LHCN-M2 (cell line): ENCODE measurements around the gene DOK5. TPM values are rescaled to one million over a fixed set of nuclear protein-coding genes. Genes with fewer than 3 reads are reported as not detected.

Source experiments
- DNase-seq: peaks from one replicate; pipeline ENCODE4 v3.0.0-alpha.2; 2012; ENCODE audit warnings: low read depth
- total RNA-seq: library from RNA; depleted of rRNA; stranded (reverse); fragments of >200 nt; gene quantifications from 2 replicates; pipeline ENCODE4 v1.2.3, GENCODE V29; 2014

DOK5 gene
- total RNA-seq, 1 experiment from 2014 or later: not detected

DNA sequence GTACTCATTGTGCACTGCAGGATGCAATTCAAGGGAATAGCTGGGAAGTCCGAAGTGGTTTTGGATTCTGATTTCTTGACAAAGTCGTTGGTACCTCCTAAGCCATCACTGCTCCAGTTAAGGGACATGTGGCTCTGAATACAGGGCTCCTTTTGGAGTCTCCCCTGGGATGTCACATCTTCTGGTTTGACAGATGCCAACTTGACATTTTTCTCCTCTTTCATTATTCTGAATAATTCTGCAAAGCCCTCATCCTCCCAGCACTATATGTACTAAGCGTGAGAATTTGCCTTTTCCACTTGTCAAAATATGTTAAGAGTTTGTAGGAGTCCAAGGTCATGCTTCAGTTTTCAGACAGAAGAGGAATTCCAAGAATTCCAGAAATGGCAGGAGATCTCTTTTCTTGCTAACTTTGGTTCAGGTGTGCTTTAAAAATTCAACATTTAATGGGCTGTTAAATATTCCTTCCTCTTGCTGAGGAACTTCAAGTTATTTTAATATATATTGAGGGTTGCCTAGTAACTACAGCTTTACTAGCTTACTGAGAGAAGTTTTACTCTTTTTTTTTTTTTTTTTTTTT, 38.7 kb downstream of the DOK5 start:
- no peak for DNase-seq

- DNase-seq: no peak
These were observed 40.6 kb downstream of the DOK5 start for GRCh38 chr20:54515793-54516628.

DNA sequence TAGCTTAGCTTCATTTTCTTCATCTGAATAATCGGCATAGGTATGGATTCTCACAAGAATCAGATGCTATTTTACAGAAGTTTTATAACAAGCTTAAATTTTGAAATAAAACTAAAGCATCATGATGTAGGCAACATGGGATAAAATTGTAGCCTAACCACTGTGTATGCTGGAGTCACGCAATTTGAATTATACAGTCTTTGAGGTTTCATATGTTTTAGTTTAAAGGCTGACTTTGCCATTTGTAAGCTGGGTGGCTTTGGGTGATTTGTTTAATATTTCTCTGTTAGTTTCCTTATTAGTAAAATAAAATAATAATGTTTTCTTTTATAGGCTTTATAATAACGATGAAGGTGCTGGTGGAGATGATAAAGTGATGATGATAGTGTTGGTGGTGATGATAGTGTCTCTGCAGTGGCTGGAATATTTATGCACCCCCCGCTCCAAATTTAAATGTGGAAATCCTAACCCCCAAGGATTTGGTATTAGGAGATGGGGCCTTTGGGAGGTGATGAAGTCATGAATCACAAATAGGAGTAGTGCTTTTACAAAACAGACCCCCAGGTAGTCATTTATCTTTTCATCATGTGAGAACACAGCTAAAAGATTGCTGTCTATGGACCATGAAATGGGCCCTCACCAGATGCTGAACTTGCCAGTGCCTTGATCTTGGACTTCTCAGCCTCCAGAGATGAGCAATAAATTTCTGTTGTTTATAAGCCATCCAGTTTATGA, 42.0 kb downstream of the DOK5 start:
- no peak for DNase-seq

DNA sequence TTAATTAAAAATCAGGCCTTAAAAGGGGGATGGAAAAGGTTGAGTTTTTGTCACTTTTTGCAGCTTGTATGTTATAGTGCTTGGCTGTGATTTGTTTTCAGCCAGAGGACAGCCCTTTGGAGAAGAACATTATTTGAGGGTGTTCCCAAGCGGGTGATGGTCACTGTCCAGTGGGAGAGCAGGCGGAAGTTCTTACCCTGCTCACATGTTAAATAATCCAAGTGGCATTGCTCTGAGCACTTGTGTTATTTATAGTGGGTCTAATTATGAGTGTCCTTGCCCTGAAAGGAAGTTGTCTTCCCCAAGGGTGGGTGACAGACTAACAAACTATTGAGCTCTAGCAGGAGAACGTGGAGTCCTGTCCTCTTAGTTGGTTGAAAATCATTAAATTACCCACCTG, 49.5 kb downstream of the DOK5 start:
- no peak for DNase-seq

DNA sequence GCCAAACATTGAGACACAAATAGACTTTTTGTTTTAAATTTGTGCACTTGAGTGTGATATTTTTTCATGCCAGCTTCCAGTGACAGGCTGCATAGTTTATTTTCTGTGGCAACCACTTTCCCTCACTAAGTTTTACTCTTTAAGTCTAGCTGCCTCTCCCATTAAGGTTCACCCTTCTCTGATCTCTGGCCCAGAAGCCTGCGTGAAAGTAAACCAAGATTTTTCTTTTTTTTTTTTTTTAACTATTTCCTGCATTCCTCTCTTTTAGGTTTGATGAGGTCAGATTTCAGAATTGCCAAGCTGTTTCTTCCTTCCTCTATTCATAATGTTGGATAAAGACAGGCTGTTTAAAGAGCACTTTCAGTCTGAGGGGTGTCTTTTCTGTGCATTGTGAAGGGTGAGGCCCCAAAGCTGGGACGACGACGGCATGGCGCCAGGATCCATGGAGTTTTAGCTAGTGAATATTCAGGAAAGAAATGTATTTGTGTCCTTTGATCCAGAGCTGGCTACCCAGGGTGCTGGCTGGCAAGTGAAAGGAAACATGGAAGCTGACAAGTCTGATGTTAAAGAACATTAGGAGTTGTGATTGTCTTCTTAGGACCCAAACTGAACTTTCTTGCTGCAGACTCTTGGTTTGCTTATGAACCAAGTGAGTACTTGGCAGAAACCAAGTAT, 50.7 kb downstream of the DOK5 start:
- DNase-seq: no peak

DNA sequence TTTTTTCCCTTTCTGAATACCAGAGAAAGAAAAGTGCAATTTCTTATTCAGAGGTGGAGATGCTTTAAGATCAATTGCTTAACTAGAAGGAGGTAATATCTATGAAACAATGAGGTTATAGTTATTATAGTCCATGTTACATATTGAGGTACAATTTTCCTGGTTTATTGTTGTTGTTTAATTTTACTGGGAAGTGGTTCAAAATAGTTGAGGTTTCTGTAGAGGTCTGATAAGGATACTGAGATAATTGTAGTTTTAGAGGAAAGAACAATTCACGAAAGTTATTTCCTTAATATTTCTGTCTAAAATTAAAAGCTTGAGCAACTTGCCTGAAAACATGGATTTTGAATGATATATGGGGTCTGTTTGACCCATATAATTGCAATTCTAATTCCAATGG, 51.4 kb downstream of the DOK5 start:
- no peak for DNase-seq

DNA sequence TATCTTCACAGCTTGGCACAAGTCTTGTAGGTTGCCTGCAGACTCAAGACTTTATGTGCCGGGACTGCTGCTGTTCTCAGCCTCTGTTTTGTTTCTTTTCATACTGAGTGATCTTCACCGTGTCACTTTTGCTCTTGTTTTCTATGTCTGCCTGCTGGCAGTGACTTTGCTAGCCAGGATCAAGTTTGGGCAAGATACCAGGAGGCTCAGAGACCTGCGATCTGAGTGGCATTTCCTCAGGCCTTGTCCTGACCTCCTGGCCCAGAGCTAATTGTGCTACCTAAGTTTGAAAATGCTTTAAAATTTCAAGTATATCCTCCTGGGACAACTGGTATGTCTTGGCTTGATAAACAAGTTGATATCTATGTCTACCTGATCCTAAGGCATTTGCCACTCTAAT, 57.2 kb downstream of the DOK5 start:
- DNase-seq: no peak

DNA sequence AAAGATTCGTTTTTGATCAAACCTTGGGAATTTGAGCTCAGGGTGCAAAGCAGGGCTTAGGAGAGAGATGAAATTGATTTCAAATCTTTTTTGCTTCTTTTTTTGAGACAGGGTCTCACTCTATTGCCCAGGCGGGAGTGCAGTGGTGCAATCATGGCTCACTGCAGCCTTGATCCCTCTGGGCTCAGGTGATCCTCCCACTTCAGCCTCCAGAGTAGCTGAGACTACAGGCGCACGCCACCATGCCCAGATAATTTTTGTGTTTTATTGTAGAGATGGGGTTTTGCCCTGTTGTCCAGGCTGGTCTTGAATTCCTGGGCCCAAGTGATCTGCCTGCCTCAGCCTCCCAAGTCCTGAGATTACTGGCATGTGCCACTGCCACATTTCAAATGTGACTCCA, 58.7 kb downstream of the DOK5 start:
- no peak for DNase-seq

- DNase-seq: no peak
These were observed 59.6 kb downstream of the DOK5 start for GRCh38 chr20:54535033-54535432.

GRCh38 chr20:54535746-54536145, 60.4 kb downstream of the DOK5 start:
- DNase-seq: no peak

DNA sequence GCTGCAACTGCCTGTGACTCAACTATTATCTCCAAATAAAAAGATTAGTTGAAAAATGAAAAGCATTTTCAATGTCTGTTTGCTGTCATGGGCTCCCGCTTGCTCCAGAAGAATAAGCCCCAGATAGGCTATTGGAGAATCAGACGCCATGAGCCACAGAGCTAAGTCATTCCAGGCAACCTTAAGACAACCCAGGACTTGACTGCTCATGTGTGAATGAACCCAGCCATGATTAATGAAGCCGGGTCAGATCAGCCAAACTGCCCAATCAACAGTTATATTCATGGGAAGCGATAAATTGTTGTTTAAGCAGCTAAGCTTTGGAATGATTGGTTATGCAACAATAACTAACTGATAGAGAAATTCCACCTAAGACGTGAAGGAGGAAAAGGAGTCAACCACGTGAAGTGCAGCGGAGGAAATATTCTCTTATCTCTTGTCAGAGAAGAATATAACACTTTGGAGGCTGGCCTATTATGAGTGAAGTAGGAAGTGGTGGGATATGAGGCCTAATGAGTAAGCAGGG, 64.2 kb downstream of the DOK5 start:
- DNase-seq: no peak

GRCh38 chr20:54543369-54543768, 68.0 kb downstream of the DOK5 start:
- DNase-seq: no peak

GRCh38 chr20:54545676-54546358, 70.4 kb downstream of the DOK5 start:
- DNase-seq: no peak

DNA sequence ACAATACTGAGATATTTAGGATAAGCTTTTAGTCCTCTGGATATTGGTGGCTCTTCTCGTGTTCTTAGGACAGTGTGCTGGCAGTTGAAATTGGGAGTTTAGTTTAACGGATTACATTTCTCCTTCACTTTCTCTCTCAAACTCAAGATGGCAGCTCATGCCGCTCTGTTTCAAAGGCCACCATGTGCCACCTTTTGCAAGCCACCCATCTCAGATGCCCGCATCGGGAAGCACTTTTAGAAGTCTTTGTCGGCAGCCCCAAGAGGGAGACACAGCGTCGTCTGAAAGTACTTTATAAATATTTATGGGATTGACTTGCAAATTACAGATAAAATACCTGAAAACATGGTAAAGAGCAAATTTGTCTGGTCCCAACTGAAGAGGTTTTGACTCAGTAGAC, 73.5 kb downstream of the DOK5 start:
- DNase-seq: no peak

DNA sequence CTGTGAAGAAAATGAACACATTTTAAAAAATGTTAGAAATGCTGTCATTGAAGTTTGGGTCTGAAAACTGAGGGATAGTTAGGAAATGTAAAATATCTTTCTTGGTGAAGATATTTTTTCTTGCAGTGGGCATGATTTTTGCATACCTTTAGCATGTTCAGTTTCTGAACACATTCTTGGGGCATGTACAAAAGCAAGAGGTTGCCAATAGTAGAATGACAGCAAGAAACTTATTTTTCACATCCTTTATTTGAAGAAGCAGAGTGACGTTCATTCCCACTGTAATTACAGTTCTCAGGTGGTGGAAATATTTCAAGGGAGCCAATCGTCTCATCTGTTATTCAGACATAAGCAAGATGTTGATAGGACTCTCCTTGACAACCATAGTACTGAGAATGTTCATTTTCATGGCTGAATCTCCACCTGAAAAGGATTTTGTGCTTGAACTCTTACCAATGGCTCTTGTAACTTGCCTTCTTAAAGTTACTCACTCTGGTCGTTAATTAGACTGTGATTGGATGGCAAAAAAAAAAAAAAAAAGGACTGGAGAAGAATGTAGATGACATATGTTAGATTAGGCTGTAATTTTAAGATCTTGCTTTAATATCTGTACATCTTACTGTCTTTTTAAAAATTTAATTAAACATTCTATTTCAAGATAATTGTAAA, 74.4 kb downstream of the DOK5 start:
- DNase-seq: no peak

GRCh38 chr20:54550776-54551396, 75.5 kb downstream of the DOK5 start:
- no peak for DNase-seq

DNA sequence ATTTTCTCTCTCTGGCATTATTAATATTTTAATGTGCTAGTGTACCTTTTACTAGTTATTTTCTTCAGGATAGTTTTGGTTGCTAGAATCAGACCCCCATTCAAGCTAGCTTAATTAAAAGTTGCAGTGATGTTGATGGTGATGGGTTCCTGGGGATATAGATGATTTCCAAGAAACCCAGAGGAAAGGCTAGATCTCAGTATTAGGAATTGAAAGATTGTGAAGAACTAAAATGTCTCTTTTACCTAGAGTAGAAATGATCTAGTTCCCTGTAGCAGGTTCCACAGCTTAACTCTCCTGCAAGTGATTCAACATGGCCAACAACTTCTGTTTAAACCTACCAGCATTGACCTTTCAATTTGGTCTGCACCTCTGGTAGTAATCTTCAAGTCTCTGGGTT, 78.6 kb downstream of the DOK5 start:
- no peak for DNase-seq

- DNase-seq: no peak
These were observed 79.8 kb downstream of the DOK5 start for GRCh38 chr20:54555150-54555549.

- no peak for DNase-seq
These were observed 81.0 kb downstream of the DOK5 start for GRCh38 chr20:54556406-54556805.
